ENCODE data around the gene FCHO2.

GRCh38 chr5:72921886-72922285, 34.0 kb upstream of the FCHO2 start:
- TF ChIP-seq POLR2A (IDR thresholded peaks at IDR 0.05) = no peak
- no peak for TF ChIP-seq CTCF (IDR thresholded peaks at IDR 0.05)

All from tibial nerve (tissue), 3 donors.